Superior temporal gyrus (tissue), 1 donor: ENCODE measurements around the gene LRRIQ4.

Experiments used
- DNase-seq: peaks from one replicate; pipeline ENCODE4 v3.0.0-alpha.2; 2016; ENCODE audit errors: extremely low spot score

The LRRIQ4 gene

DNA sequence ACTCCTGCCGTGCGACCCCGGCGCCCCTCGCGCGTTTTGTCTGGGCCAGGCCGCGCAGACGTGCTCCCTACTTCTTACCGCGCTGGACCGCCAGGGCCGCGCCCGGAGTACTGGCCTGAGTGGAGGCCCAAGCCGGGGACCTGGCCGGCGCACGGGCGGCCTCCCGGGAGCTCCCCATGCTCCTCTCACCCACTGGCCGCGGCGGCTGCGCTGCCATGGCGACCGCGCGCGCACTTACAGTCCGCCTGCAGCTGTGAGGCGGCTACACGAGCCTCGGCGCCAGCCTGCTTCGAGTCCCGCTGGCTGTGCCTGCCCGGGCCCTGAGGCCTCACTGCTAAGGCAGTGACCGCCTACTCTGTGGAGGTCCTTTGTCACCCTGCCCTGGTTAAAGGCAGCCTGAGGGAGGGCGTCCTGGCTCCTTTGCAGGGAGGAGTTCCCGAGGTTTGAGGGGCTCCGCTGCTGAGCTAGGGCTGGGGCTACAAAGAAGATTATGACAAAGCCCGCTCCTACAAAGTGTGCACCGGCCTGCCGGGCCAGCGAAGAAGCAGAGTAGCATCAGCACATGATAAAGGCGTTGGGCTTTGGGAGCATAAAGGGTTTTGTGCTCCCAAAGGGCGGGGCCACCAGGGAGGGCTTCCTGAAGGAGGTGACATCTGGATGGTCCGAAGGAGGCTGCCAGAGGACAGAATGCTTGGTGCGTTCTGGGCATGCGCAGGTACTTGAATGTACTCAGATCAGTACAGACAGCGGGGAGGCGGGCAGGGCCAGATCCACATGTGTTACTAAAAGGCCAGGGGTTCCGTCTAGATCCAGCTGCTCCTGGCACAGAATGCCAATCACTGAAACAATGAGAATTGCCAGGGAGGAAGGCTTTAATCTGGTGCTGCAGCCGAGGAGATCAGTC lies at the start of gene LRRIQ4, which contains the start of gene LRRC34:
TSS of gene LRRIQ4 (plus strand) at position 539 of the 904 bp plus-strand sequence. CDS start 9,052 bp downstream, outside the sequence.
TSS of gene LRRC34 (minus strand) at position 573 of the 904 bp plus-strand sequence. CDS start at position 217, 356 bp downstream.
- DNase-seq: peak; percentile 78

DNA sequence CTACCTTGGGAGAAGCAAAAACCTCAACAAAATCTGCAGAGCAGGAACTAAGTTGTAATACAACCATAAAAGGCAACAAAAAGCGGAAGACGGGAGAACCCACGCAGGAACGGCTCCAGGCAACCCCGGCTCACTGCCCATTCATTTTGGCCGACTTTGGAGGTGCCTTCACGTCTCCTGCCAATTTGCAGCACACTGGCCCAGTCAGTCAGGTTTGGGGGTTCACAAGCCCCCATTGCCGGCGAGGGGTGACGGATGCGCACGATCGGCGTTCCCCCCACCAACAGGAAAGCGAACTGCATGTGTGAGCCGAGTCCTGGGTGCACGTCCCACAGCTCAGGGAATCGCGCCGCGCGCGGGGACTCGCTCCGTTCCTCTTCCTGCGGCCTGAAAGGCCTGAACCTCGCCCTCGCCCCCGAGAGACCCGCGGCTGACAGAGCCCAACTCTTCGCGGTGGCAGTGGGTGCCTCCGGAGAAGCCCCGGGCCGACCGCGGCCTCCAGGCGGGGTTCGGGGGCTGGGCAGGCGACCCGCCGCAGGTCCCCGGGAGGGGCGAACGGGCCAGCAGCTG lies 48.3 kb upstream of the LRRIQ4 start:
- DNase-seq: peak; percentile 61

DNA sequence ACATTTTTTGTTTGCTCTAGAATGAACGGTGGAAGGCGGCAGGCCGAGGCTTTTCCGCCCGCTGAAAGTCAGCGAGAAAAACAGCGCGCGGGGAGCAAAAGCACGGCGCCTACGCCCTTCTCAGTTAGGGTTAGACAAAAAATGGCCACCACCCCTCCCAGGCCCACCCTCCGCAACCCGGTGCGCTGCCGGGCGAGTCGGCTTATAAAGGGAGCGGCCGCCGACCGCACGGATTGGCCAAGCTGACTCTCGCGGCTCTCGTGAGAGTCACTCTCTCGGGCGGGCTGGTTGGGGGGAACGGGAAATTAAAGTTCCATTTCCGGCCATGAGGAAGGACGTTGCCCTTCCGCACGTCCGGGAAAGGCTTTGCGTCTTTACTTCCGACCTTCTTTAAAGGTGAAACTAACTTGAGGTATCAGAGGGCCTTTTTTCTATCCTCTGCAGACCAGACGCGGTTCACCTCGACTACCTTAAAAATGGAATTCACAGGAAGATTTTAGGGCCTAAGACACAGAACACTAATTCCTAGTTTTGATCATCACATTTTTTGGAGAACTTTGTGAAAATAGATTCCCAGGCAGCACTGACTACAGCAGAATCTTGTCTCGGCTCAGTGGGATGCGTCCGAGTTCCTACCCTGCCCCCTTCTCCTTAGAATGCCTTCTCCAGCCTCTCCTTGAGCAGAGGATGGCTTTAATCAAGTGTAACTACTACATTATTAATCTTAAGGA lies 47.6 kb upstream of the LRRIQ4 start, which contains the start of gene TERC:
TSS of gene TERC (minus strand) at position 179 of the 731 bp plus-strand sequence.
- peak; percentile 92 for DNase-seq

DNA sequence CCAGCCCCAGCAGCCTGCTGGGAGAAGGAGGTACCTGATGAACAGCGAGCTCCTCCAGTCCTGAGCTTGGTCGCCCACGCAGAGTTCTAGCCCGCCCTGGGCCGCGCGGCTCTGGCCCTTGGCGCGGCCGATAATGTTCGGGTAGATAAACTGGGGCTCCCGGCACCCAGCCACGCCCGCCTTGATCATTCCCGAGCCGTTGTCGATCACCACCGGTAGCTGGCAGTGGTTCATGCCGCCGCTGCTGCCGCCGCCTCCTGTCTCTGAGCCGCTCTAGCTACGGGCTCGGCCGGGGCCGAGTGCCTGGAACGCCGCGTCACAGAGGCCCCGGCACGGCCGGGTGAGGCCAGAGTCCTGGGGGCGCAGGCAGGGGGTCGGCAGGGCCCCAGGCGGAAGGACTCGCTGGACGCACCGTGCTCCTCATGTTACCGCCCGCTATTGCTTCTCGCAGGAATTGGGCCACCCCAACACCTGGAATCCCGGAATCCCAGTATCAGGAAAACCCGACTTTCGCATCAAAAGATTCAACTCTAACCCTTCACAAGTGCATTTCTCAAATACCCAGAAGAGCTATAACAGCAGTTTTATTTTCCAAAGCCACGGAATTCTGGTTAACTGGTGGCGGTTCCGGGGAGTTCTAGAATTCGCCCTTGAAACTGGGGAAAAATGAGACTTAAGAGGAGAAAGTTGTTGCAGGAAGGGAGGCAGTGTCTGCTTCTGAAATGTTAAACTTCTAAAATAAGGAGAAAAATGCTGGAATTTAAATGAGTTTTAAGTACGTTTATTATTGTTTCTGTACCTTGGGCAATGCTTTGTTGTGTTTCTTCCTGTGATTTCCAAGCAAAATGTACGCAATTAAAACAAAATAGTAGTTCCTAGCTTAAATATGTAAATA lies 43.1 kb upstream of the LRRIQ4 start, which contains the start of gene ACTRT3:
TSS of gene ACTRT3 (minus strand) at position 275 of the 895 bp plus-strand sequence. CDS start at position 234, 41 bp downstream.
- DNase-seq: peak; percentile 79

DNA sequence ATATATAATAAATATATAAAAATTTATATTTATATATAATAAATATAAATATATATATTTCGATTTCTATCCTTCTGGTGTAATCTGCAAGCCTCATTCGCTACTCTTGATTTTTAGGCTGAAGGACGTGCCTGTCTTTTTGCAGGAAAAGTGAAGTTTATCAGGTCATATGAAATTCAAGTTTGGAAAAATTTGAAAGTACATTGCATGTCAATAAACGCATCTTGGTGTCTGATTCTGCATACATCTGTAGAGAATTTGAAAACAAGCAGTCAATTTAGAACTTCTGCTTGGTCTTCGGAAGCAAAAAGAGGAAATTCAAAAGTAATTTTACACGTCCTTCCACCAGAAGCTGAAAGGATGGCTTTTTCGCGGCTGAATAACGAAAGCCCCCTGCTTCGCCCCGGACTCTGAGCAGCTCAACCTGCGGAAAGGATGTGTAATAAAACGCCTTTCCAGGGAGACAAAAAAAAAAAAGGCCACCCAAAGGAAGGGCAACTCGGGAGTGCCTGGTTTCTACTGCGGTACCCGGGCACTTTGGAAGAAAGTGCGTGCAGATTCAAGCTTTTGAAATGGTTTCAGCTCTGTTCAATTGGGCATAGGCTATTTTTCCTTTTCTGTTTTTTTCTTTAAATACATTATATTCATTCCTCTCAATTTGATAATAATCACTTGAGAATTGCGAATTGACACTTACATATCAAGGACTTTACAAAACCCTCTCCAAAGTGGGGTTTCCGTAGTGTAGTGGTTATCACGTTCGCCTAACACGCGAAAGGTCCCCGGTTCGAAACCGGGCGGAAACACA lies 41.0 kb upstream of the LRRIQ4 start:
- peak; percentile 97 for DNase-seq

DNA sequence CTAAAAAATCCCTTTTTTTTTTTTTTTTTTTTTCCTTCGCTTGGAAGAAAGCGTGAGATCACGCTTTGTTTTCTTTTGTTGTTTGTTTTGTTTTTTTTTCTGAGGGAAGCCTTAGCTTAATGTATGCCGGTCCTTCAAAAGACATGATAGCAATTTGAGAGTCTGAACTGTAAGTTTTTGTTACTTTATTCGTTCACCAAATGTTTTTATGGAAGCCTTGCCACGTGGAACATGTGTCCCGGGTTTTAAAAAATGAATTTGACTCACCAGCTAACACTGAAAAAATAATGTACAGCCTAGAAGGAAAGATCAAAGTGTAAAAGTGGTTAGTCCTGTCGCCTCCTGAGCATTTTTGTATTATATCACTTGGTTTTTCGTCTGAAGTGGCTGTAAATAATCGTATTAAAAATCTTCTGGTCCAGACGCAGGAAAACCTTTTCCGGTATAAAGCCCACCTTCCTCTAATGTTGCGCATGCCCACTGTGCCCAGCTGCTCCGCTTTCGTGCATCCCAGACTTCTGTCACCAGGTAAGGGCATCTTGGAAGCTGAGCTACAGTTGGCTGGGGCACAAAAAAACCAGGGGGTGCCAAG lies 40.3 kb upstream of the LRRIQ4 start:
- DNase-seq: peak; percentile 88

DNA sequence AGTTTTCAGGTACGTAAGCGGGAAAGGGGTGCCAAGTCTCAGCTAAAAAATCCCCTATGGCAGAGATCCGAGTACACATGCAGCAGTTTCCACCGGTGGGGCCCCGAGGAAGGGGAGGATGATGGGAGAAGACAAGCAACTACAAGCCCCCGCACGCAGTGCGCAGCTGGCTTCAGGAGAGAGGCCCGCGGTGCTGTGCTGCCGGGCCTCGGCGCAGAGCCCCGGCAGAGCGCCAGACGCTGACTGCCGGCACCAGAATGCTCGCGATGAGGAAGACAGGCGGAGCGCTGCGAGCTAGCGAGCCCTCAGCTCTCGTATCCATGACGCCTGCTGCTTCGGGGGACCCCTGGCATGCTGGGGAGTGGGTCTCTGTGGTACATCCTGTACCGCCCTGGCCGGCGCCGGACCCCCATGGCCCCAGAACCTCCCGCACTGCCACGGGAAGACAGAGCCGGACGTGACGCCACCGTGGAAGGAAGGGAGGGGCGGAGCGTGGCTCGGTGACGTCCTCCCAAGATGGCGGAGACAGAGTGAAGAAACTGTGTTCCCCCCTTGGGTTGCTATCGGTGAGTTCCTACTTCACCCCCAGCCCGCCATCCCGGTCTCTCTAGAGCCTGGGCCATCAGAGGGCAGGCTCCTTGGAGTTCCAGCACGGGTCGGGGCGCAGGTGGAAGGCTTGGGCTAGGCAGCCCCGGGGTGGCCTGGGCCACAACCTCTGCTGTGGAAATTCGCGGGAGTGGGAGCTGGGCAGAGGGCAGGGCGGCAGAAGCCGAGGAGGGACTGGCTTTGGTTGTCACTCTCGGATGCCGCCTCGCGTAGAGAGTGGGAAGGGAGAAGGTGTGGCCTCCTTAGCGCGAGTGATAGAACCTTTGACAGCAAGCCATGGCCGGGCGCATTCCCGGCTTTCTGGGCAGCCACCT lies 39.5 kb upstream of the LRRIQ4 start, which contains the start of gene MYNN:
TSS of gene MYNN (plus strand) at position 500 of the 920 bp plus-strand sequence. CDS start 900 bp downstream, outside the sequence.
- peak; percentile 97 for DNase-seq

DNA sequence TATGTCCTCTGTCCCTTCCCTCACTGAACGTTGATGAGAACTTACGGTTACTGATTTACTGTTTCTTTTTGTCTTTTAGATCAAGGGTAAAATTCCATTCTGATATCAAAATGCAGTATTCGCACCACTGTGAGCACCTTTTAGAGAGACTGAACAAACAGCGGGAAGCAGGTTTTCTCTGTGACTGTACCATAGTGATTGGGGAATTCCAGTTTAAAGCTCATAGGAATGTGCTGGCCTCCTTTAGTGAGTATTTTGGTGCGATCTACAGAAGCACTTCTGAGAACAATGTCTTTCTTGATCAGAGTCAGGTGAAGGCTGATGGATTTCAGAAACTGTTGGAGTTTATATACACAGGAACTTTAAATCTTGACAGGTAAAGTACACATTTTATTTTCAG lies 38.5 kb upstream of the LRRIQ4 start:
- DNase-seq: no peak

DNA sequence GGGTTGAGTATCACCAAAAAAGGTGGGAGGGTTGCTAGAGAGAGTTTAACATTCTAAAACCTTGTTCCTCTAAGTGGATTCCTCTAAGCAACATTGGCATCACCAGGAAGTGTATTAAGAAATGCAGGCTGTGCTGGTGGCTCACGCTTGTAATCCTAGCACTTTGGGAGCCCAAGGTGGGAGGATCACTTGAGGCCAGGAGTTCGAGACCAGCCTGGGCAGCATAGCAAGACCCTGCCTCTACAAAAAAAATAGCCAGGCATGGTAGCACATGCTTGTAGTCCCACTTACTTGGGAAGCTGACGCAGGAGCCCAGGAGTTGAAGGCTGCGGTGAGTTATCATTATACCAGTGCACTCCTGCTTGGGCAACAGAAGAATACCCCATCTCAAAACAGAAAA lies 34.8 kb upstream of the LRRIQ4 start:
- no peak for DNase-seq

DNA sequence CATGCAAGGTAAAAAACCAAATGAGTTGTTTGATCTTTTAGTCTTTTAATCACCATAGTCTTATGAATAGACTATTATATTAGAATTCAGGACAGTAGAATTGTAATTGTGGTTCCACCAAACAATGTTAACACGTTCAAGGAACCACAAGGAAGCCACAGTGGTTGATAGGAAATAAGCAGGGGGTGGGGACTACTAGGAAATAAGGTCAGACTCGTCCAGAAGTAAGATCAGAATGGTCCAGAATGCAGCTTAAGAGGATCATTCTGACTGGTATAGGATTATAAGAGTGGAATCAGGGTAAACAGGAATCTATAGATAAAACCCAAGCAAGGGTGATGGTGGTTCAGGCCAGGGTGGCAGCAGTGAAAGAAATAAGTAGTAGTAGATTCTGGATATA lies 31.9 kb upstream of the LRRIQ4 start:
- no peak for DNase-seq

DNA sequence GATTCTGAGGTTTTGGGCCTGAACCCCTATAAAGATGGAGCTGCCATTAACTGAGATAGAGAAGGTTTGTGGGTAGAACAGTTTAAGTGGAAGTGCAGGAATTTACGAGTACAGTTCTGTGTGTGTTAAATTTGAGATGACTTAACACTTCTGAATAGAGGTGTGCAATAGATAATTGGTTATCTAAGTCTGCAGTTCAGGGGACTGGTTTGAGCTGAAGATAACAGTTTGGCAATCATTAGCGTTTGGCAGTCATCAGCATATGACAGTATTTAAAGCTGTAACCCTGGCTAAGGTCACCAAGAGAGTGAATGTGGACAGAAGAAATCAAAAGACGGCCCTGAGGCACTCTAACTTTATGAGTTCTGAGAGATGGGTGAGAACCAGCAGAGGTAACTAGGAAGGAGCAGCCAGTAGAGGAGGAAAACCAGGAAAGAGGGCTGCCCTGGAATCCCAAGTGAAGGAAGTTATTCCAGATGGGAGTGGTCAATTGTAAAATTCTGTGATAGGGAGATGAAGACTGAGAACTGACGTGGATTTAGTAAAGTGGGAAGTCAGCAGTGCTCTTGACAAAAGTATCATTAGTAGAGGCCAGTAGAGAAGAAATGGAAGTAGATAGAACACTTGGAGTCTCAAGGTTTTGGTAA lies 31.3 kb upstream of the LRRIQ4 start:
- DNase-seq: no peak

DNA sequence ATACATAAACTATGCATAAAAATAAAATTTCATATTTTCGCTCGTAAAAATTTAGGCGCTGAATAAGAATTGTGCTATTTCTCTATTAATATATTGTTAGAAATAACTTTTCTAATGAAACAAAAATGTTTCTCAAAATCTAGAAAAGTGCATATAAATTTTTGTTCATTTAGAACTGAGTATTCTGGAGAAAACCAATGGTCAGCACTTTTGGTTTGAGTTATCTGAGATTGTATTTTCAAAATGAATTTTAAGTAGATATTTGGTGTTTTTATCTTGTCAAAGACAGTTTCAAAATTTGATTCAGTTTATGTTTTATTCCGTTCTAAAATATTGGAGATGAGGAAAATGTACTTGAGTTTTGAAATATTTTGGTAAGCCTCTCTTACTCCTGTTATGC lies 25.6 kb upstream of the LRRIQ4 start:
- DNase-seq: no peak

DNA sequence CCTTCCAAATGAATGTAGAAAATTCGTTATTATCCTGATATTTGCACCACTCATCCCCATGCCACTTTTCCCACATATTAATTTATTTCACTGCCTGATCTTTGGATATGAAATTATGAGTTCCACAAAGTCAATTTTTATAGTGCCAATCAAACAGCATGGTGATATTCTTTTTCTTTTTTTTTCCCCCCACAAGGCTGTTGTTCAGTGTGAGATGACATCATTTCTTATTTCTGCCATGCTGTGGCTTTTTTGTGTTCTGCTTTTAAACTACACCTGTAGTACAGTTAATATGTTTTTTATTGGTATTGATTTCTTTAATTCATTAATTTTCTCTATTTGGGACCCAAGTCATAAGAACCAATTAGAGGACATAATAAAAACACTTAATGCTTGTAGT lies 24.9 kb upstream of the LRRIQ4 start:
- no peak for DNase-seq

DNA sequence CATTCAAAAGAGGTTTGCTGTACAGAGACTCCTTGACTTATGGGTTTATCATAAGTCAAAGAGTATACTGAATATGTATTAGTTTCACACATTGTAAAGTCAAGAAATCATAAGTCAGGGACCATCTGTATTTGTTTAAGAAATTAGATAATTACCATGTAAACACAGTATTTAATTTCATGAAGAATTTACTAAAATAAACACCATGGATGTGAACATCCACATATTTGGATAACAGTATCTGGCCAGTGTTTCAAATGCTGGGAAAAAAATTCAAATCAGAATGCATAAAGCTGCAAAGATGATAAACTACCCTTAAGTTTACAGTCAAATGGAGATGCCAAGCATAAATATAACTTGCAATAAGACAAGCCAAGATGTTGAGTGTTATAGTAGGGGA lies 22.5 kb upstream of the LRRIQ4 start:
- DNase-seq: no peak

DNA sequence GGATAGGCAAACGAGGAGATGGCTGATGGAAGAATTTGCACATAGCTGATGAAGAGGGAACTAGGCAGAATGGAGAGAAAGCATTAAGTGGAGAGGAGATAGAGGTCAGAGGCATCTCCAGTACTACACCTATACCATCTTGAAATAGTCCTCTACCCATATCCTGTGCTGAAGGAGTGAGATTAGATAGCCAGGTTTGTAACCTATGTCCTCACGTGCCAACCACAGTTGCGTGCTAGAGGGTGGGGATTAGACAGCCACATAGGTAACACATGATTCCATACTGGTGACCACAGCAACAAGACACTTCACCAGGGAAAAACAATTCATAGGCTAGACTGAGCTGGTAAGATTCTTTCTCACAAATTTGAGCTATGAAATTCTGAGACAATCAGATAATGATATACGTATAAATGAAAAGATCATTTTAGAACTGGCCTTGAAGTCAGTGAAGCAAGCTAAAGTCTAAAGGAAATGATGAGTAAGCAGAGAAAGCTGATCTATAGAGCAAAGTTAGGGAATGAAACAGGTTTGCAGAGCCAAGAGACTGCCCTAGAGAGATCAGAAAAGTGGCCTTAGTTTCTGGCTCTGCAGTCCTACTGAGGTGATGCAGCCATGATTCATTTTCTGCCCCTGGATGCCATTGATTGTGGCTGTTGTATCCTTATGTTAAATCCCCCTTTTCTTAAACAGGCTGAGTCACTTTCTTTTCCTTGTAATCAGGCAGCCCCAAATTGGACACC lies 21.8 kb upstream of the LRRIQ4 start:
- DNase-seq: no peak

DNA sequence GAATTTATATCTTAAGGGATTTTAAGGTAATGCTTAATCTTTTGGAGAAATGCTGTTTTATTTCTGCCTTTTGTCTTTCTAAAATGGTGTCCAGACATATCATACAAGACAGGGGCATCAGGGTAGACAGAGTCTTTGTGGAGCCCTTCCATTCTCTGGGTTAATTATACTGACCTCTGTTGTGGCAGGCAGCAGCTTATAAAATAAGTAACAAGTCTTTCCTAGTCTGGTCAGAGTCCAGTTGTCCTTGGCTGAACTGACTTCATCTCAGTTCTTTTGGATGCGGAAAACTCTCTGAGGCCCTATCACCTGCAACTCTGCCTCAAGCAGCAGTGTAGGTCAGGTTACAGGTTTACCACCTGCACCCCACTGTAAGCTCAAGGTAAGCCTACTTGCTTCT lies 20.3 kb upstream of the LRRIQ4 start:
- no peak for DNase-seq

DNA sequence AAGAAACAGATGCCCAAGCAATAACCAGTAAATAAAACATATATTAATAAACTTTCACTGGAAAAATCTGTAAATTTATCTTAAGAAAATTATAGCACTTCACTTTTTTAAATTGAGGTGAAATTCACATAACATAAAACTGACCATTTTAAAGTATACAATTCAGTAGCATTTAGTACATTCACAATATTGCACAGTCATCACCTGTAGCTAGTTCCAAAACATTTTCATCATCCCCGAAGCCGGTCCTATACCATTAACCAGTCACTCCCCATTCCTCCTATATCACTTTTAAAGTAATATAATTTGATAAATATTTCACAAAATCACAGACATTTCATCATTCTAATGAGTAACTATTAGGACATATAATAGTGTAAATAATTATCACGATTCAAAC lies 8.0 kb upstream of the LRRIQ4 start:
- DNase-seq: no peak
